Testis (tissue), 3 donors: ENCODE results near the gene CBLN3. TPM values are rescaled to one million over a fixed set of nuclear protein-coding genes. Genes with fewer than 3 reads are reported as not detected.
A peak's percentile ranks its signal among the peaks of the same experiment; 100 is the strongest.

Experiments
- DNase-seq: peaks from one replicate; pipeline ENCODE4 v3.0.0-alpha.2; 2019
- H3K27ac ChIP-seq, 2 donors: fragments of 200-600 bp; sonication (generic); one replicate each; pipeline ENCODE4 v1.5.1; 2019
- H3K27me3 ChIP-seq: fragments of 200-600 bp; sonication (generic); one replicate; pipeline ENCODE4 v1.5.1; 2019
- H3K36me3 ChIP-seq: fragments of 200-600 bp; sonication (generic); one replicate; pipeline ENCODE4 v1.5.1; 2017; ENCODE audit warnings: low read depth; ENCODE audit errors: missing control alignments
- H3K4me1 ChIP-seq: fragments of 200-600 bp; sonication (generic); one replicate; pipeline ENCODE4 v1.5.1; 2019
- H3K4me3 ChIP-seq, 2 donors: fragments of 200-600 bp; sonication (generic); one replicate each; pipeline ENCODE4 v1.5.1; 2017 to 2019
- H3K9me3 ChIP-seq: fragments of 200-600 bp; sonication (generic); one replicate; pipeline ENCODE4 v1.5.1; 2017
- CTCF ChIP-seq, 3 experiments: fragments of 450-650 bp in 2 of 3; fragments of 200-600 bp in 1 of 3; sonication (generic) in 1 of 3; IDR thresholded peaks; one replicate each; pipeline ENCODE4 v1.5.1; 2016 to 2019; ENCODE audit warnings: antibody characterized with exemption in 3 of 3, mild to moderate bottlenecking in 2 of 3, moderate library complexity in 1 of 3
- POLR2A ChIP-seq: fragments of 450-650 bp; IDR thresholded peaks from one replicate; pipeline ENCODE4 v1.6.1; 2017; ENCODE audit warnings: antibody characterized with exemption, mild to moderate bottlenecking, moderate library complexity
- WGBS, 2 donors: methylation state at CpG; one replicate each; pipeline ENCODE4 v1.1.5; 2018; 5-methylcytosine and 5-hydroxymethylcytosine counted together
- intact Hi-C: fragments of 100-400 bp; cut with DNase I; formaldehyde crosslinking; loops from one replicate; pipeline ENCODE4 v1.15.1; 2023; ENCODE audit warnings: low total_unique reads
- polyA plus RNA-seq: library from polyadenylated mRNA; stranded (reverse); fragments of 350-450 nt; fragmentation: Illumina TruSeq; extraction: RNeasy Lipid Tissue Mini Kit (QIAGEN cat#74804); gene quantifications from one replicate; pipeline ENCODE4 v1.2.3, GENCODE V29; 2014; ENCODE audit warnings: low read depth, low replicate concordance; ENCODE audit not compliant: insufficient read depth
- total RNA-seq, 2 donors: library from RNA; depleted of rRNA; stranded (reverse); fragments of >200 nt; gene quantifications; one replicate each; pipeline ENCODE4 v1.2.3, GENCODE V29; 2016

CBLN3 gene
- total and polyA plus RNA-seq, 3 donors from 2014 or later: 9.0 to 17.0 (median 13.5) TPM

- intact Hi-C loops: no loop called here
- H3K27ac ChIP-seq: no peak overlapping the region
These were observed 17.8 kb downstream of the CBLN3 start for GRCh38 chr14:24411443-24412389.

GRCh38 chr14:24409956-24410355 lies 19.5 kb downstream of the CBLN3 start:
- intact Hi-C loops: no loop called here
- no peak for DNase-seq
- H3K9me3 ChIP-seq: no peaks in the 10 kb centered on the region
- 92% methylated on average over 9 to 10 of the region's 10 CpGs for WGBS, 2 donors
- TF ChIP-seq CTCF (IDR thresholded peaks at IDR 0.05): no peak
- no peak for TF ChIP-seq POLR2A
- H3K27me3 ChIP-seq: no peaks in the 10 kb centered on the region
- no peaks in the 10 kb centered on the region for H3K4me1 ChIP-seq
- no peak overlapping the region for H3K27ac ChIP-seq
- no peaks in the 10 kb centered on the region for H3K36me3 ChIP-seq
- H3K4me3 ChIP-seq: no peak overlapping the region

More at GRCh38 chr14:24411443-24412389, 17.8 kb downstream of the CBLN3 start:
- Histone ChIP-seq H3K27me3 (no peaks in the 10 kb centered on the region), H3K4me3 (no peak overlapping the region), H3K9me3 (no peaks in the 10 kb centered on the region), H3K36me3 (no peaks in the 10 kb centered on the region), H3K4me1 (no peaks in the 10 kb centered on the region)
- peak; percentile 60 to 67 (median 63) for TF ChIP-seq CTCF (IDR thresholded peaks at IDR 0.05)
- TF ChIP-seq POLR2A: no peak
- DNase-seq: peak; percentile 60
- 80 to 84% methylated on average over 16 of the region's 16 CpGs for WGBS, 2 donors

- Histone ChIP-seq H3K9me3 (no peaks in the 10 kb centered on the region), H3K4me1 (peaks cover 3% of the 10 kb centered on the region), H3K27me3 (no peaks in the 10 kb centered on the region), H3K36me3 (no peaks in the 10 kb centered on the region), H3K27ac (no peak overlapping the region), H3K4me3 (no peak overlapping the region)
- TF ChIP-seq CTCF (IDR thresholded peaks at IDR 0.05): no peak
- TF ChIP-seq POLR2A: no peak
- 86 to 95% methylated on average over 4 to 6 of the region's 6 CpGs for WGBS, 2 donors
- intact Hi-C loops: no loop called here
- DNase-seq: no peak
These were observed 20.3 kb downstream of the CBLN3 start for GRCh38 chr14:24409192-24409591.

GRCh38 chr14:24408764-24409163 lies 20.7 kb downstream of the CBLN3 start:
- Histone ChIP-seq H3K4me1 (peaks cover 7% of the 10 kb centered on the region), H3K27ac (no peak overlapping the region), H3K27me3 (no peaks in the 10 kb centered on the region), H3K4me3 (no peak overlapping the region), H3K9me3 (no peaks in the 10 kb centered on the region), H3K36me3 (no peaks in the 10 kb centered on the region)
- intact Hi-C loops: no loop called here
- 63 to 64% methylated on average over 3 of the region's 3 CpGs for WGBS, 2 donors
- no peak for DNase-seq
- no peak for TF ChIP-seq CTCF (IDR thresholded peaks at IDR 0.05)
- no peak for TF ChIP-seq POLR2A
